Measurements from ENCODE around the gene HFE.
A peak's percentile ranks its signal among the peaks of the same experiment; 100 is the strongest.
"Not testable (repeated sequence)": the region's sequence is repeated elsewhere in the genome, so short reads cannot be mapped to it uniquely, and the experiment has no call there.

The HFE gene

GRCh38 chr6:26113570-26113969, 26.3 kb downstream of the HFE start:
- DNase-seq (ENCODE audit: low read depth), result no peak

DNA sequence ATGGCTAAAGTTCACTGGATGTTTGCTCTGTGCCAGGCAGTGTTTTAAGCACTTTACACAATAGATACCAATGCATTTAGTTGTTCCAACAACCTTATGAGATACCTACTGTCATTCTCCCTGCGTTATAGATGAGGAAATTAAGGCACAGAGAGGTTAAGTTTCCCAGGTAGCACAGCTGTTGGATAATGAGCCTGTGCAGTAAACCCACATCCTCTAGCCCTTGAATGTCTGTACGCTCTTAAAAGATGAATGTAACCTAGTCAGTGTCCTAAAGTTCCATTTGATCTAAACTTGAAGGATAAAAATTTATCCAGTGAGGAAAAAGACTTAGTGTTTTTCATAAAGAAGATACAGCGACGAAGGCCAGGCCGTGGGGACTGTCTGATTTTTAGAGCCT, 28.0 kb downstream of the HFE start:
- no peak for DNase-seq (ENCODE audit: low read depth)

DNA sequence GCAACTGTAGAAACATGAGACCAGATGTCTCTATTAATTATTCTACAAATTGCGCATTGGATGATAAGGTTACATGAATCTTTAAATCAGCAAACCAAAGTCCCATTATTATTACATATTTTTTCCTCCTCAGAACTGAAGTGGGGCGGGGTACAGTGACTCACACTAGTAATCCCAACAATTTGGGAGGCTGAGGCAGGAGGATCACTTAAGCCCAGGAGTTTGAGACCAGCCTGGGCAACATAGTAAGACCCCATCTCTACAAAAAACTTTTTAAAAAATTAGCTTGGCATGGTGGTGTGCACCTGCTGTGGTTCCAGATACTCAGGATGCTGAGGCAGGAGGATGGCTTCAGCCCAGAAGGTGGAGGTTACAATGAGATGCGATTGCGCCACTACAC, 29.0 kb downstream of the HFE start:
- no peak for DNase-seq (ENCODE audit: low read depth)

DNA sequence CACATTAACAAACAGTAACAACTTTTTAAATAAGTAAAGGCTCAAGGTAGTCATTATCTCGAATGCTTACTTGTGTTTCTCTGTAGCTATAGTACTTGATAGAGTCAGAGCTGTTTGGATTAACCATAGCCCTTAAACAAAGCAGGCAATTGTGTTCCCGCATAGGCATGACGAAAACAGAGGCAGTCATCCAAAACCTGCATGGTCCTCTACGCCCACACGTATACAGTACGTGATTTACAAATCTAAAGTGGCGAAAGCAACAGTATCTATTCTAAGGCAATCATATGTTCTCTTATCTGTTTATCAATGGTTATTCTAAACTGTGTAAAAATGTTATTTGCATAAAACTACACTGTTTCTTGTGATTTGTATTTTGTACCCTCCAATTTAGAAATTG, 31.8 kb downstream of the HFE start:
- DNase-seq (ENCODE audit: low read depth), result no peak

DNA sequence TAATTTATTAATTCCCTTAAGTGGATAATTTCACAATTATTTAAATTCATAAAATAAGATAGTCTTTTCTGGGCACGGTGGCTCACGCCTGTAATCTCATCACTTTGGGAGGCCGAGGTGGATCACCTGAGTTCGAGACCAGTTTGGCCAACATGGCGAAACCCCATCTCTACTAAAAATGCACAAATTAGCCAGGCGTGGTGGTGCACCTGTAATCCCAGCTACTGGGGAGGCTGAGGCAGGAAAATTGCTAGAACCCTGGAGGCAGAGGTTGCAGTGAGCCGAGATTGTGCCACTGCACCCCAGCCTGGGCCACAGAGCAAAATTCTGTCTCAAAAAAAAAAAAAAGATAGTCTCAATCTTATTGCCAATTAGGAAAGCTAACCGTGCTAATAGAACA, 32.9 kb downstream of the HFE start:
- not testable (repeated sequence) for DNase-seq (ENCODE audit: low read depth)

DNA sequence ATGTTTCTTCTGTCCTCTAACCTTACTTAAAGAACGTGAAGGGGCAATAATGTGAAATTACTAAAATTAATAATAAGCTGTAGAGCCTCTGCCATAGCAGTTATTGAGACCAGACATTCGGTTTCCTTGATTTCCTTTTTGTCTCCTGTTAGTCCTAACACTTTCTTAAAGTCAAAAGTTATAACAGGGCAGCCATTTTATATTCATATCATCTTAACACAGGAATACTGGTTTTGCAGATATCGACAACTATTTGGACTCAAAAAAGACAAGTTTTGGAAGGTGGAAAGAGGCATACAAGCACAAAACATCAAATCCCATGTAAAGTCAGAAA, 33.5 kb downstream of the HFE start:
- no peak for DNase-seq (ENCODE audit: low read depth)

DNA sequence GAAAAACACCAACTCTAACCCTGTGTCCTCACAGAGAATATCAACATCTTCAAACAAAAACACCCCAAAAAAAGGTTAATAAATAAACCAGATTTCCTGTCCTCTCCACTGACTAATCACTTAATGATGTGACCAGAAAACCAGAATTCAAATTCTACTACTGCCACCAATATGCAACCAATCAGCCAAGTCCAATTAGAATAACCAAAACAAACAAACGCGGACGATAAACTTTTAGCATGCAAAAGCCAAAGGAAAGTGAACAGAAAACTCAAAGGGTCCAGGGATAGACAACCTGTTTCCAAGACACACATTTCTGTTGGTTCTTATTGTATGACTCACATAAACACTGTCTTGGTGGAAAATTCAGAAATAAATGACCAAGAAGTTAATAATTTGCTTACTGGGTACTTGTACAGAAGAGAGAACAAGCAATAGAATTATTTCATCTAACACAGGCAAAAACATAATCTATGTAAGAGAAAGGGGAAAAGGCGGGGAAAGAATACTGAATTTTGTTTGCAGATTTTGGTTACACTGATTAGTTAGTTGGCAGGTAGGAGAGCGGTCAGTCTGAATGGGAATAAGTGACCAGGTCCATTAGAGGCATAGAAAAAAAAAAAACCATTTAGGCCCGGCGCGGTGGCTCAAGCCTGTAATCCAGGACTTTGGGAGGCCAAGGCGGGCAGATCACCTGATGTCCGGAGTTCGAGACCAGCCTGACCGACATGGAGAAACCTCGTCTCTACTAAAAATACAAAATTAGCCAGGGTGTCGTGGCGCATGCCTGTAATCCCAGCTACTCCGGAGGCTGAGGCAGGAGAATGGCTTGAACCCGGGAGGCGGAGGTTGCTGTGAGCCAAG, 34.1 kb downstream of the HFE start:
- no peak for DNase-seq (ENCODE audit: low read depth)

DNA sequence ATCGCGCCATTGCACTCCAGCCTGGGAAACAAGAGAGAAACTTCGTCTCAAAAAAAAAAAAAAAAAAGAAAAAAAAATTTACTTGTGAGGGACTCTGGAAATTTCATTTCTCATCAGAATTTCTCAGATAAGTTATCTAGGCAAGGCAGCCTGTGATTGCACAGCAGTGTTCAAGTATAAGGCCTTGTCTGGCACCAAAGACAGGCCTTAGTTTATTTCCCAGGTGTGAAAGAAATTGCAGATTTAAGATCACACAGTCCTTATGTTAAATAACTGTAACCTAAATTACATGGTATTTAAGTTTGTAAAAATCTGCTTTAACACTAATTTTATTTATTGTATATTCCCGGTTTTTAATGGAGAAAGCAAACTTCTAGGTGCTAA, 34.8 kb downstream of the HFE start:
- DNase-seq (ENCODE audit: low read depth), result no peak

DNA sequence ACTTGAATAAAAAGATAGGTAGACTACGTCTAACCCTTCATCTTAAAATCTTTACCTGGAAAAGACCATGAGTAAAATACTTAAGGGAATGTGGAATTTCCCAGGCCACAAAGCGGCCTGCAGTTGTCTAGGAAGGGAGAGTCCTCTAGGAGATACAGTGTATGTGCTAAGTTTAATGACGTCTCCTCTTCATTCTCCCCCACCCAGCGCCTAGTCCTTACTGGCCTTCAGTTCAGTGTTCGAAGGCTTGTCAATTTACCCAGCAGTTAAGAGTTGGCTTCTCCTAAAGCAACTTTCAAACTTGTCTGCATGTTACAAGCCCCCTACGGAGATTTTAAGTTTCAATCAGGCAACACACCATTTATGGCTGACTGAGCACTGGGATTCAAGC, 35.2 kb downstream of the HFE start:
- no peak for DNase-seq (ENCODE audit: low read depth)

DNA sequence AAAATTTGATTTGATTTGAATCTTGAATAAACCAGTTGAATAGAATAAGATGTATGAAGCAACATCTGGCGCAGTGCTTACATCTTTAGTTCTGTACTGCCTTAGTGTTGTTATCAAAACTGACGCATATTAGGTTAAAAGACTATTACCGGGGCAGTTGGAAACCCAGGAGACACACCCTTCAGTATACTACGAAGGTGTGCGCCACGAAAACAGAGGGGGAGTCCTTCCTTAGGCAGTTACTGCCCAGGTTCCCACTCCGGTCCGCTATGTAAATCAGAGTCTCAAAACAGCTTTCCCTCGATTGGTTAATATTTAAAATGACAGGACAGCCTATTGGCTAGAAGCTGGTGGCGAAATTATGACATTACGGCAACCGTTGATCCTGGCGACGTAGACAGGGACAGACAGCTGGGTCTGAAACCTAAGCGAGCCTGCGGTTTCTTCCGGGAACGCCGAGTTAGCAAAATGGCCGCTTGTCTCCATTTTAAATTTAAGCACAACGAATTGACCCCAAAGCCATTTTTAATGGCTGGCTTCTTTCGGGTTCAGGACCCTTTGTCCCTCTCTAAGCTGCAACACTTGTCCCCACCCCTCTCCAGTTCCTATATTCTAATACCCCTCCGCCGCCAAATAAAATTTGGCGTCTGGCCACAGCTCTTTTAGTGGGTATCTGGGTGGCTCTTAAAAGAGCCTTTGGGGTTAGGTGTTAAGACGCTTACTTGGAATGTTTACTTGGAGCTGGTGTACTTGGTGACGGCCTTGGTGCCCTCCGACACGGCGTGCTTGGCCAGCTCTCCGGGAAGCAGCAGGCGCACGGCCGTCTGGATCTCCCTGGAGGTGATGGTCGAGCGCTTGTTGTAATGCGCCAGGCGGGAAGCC, 35.8 kb downstream of the HFE start:
- peak; percentile 91 for DNase-seq (ENCODE audit: low read depth)

- DNase-seq (ENCODE audit: low read depth), result no peak
Observed at GRCh38 chr6:26123675-26123946, 36.4 kb downstream of the HFE start.

DNA sequence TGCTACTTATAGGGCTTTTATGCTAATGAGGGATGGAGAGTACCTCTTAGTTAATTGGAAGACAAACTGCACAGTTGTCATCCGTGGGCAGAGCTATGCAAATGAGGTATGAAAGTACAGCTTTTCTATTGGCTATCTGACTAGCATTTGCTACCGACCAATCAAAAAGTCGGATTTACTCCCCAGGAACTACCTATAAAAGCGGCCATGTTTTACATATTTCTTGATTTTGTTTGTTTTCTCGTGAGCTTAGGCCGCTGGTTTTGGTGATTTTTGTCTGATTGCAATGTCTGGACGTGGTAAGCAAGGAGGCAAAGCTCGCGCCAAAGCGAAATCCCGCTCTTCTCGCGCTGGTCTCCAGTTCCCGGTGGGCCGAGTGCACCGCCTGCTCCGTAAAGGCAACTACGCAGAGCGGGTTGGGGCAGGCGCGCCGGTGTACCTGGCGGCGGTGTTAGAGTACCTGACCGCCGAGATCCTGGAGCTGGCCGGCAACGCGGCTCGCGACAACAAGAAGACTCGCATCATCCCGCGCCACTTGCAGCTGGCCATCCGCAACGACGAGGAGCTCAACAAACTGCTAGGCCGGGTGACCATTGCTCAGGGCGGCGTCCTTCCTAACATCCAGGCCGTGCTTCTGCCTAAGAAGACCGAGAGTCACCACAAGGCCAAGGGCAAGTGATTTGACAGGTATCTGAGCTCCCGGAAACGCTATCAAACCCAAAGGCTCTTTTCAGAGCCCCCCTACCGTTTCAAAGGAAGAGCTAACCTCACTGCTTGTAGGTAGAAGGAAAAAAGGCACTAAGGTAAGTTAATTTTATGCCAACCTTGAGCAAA, 36.9 kb downstream of the HFE start:
- peak; percentile 74 for DNase-seq (ENCODE audit: low read depth)

GRCh38 chr6:26124781-26125685, 37.8 kb downstream of the HFE start:
- DNase-seq (ENCODE audit: low read depth), result no peak

DNA sequence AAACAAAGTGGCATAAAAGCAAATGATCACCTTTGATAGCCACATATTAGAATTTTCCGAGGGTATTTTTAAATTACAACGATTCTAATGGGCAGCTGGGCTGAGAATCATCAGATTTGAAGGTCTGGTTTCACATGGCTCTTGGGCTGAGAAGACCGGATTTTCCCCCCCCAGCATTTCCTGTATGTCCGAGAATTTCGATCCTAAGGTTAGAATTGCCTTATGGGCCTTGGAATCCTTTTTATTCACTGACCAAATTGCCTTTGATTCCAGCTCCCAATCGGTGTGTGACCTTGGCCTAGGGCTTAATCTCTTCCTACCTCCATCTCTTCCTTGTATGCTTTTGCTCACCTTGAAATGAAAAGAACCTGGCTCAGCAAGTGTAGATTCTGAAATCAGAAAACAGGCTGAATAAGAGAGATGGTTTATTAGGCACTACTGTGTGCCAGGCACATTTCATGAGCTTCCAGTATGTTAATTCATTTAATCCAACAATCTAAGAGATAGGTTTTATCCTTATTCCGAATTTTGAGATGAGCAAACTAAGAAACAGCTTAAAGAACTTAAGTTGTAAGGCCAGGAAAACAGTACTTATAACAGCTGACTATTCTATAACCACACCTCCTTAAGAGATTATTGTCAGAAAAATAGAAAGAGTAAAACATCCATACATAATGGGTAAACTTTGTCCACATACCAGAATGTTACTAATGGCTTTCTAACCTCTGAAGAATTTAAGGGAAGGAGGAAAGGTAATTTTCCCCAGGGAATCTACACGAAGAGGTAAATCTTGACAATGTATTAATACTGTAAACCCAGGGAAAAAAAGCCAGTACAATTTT, 39.4 kb downstream of the HFE start:
- no peak for DNase-seq (ENCODE audit: low read depth)

DNA sequence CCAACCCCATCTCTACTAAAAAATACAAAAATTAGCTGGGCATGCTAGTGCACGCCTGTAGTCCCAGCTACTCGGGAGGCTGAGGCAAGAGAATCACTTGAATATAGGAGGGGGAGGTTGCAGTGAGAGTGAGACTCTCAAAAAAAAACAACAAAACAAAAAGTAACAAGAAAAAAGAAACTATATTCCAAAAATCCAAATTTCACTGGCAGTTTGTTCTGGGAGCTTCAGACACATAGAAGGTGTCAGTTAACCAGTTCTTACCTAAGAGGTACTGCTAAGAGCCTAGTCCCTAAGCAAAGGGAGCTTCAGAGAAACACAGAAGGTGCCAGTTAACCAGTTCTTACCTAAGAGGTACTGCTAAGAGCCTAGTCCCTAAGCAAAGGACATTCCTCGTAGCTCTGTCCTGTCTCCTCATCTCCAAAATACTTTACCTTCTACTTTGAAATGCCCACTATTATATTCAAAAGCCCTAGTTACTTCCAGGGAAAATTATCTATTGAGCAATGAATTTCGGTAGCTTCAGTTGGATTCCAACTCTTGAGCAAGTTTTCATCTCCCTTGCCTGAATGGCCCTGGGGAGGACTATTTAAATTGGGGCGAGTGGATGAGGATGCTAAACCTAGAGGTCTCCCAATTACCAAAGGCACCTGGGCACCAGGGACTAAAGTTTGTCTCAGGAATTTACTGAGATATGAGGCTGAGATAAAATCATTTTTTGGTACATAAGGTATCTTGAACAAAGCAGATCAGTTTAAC, 41.0 kb downstream of the HFE start:
- no peak for DNase-seq (ENCODE audit: low read depth)

DNA sequence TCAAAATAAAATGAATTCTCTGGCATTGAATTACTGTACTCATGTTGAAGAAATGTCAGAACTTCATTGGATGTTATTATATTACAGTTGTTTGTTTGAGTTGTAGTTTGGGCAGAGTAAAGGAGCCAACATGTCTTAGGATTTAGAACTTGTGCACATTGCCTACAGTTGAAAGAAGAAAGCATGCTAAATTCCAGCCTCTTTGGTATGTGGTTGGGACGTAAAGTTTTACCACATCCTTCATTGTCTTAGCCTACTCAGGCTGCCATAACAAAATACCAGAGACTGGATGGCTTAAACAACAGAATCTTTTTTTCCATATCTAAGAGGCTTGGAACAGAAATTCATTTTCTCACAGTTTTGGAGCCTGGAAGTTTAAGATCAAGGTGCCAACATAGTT, 42.4 kb downstream of the HFE start:
- DNase-seq (ENCODE audit: low read depth), result no peak

- DNase-seq (ENCODE audit: low read depth), result no peak
Observed at GRCh38 chr6:26130581-26131249, 43.5 kb downstream of the HFE start.

GRCh38 chr6:26131618-26132017, 44.4 kb downstream of the HFE start:
- DNase-seq (ENCODE audit: low read depth), result no peak

DNA sequence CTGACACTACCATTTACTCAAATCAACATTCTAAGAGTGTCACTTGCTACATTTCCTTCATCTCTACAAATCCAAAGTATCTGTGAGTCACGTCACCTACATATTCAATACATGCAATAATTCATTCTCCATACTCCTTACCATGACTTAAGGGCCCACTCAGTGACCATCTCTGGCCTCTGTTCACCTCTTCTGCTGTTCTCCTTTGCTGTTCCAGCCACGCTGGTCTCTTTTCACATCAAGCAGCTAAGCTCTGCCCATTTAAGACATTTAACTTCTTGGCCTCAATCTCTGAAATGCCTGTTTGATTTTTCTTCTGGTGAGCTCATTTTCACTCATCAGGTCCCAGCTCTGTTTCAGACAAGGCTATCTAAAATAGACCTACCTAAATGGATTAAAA, 46.5 kb downstream of the HFE start:
- no peak for DNase-seq (ENCODE audit: low read depth)

- DNase-seq (ENCODE audit: low read depth), result no peak
Observed at GRCh38 chr6:26136321-26136720, 49.1 kb downstream of the HFE start.

All from activated T-cell treated with anti-CD3 and anti-CD28 coated beads for 24 hours (primary cell).